Immature natural killer cell (primary cell): Measurements from ENCODE around the gene CNTN5. TPM values are rescaled to one million over a fixed set of nuclear protein-coding genes. Genes with fewer than 3 reads are reported as not detected.

ENCODE experiments used
- DNase-seq, 3 donors: peaks; one replicate each; pipeline ENCODE4 v3.0.0; 2022; ENCODE audit warnings: mixed read lengths in 1 of 3
- H3K27ac Mint-ChIP-seq, 6 donors: one replicate each; pipeline ENCODE4 v1.8.0; 2020; ENCODE audit warnings: mixed read lengths in 6 of 6, mild to moderate bottlenecking in 5 of 6, inconsistent platforms in 4 of 6, moderate library complexity in 3 of 6
- H3K27me3 Mint-ChIP-seq, 3 donors: one replicate each; pipeline ENCODE4 v1.8.0; 2020 to 2021; ENCODE audit warnings: low read depth in 3 of 3, mild to moderate bottlenecking in 3 of 3, mixed read lengths in 3 of 3, moderate library complexity in 3 of 3, inconsistent platforms in 1 of 3
- H3K36me3 Mint-ChIP-seq, 3 donors: one replicate each; pipeline ENCODE4 v1.8.0; 2020; ENCODE audit warnings: mixed read lengths in 3 of 3, inconsistent platforms in 2 of 3, mild to moderate bottlenecking in 2 of 3
- H3K4me1 Mint-ChIP-seq, 2 donors: one replicate each; pipeline ENCODE4 v1.8.0; 2020; ENCODE audit warnings: inconsistent platforms in 2 of 2, mild to moderate bottlenecking in 2 of 2, mixed read lengths in 2 of 2, moderate library complexity in 1 of 2
- H3K4me3 Mint-ChIP-seq, 5 donors: one replicate each; pipeline ENCODE4 v1.8.0; 2020; ENCODE audit warnings: mild to moderate bottlenecking in 5 of 5, mixed read lengths in 5 of 5, inconsistent platforms in 3 of 5, moderate library complexity in 3 of 5
- H3K9me3 Mint-ChIP-seq, 6 donors: one replicate each; pipeline ENCODE4 v1.8.0; 2020; ENCODE audit warnings: mild to moderate bottlenecking in 6 of 6, mixed read lengths in 6 of 6, inconsistent platforms in 4 of 6, moderate library complexity in 3 of 6
- polyA plus RNA-seq, 3 donors: library from polyadenylated mRNA; unstranded; fragments of 300-500 nt; fragmentation: Illumina TruSeq; gene quantifications; one replicate each; pipeline ENCODE4 v1.2.3, GENCODE V29; 2021

CNTN5 gene
- not detected for polyA plus RNA-seq

DNA sequence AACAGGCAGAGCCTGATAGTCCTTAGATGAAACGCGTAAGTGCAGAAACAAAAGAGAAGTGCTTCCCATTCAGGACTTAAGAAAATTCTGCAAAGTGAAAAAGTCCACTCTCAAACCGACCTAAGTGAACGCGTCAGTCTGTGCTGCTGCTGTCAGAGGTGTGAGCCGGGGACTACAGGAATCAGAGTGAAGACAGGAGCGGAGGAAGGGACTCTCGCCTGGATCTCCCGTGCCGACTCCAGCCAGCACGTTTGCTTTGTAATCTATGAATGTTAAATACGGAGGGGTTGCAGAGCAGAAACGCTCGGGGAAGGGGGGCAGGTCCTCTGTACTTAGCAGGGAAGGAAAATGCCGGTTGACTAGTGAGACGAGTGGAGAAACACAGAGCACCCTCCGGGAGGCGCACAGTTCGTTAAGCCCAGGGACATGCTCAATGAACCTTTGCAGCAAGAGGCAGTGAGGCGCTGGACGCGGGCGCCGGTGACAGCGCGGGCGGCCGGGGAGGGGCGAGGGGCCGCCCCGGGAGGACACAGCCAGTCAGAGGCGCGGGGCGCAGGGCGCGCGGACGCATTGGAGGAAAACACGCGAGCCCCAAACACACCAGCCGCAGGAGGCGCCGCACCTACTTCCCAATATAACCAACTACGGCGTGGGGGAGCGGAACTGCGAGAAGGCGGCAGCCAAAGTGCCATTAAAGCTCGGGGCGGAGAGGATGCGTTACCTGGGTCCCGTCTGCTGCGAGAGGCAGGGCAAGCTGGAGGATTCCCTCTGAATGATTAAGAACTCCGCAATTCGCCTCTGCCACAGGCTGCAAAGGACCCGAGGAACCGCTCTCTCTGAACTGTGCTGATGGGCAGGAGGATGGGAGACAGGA, at the start of gene CNTN5:
Gene CNTN5 (plus strand): TSS at position 598 of the 874 bp plus-strand sequence.
- Mint-ChIP-seq H3K27ac (no peak within 1 kb of the TSS), H3K4me3 (peak within 1 kb of the TSS; percentile 8 to 70 (median 33)), H3K27me3 (peaks cover 3 to 6% (median 5%) of the 10 kb centered on the region in 3 donors), H3K4me1 (peaks cover 0 to 5% of the 10 kb centered on the region in 2 donors), H3K9me3 (peaks cover 4 to 22% (median 10%) of the 10 kb centered on the region in 6 donors), H3K36me3 (no peaks in the 10 kb centered on the region)
- no peak for DNase-seq

DNA sequence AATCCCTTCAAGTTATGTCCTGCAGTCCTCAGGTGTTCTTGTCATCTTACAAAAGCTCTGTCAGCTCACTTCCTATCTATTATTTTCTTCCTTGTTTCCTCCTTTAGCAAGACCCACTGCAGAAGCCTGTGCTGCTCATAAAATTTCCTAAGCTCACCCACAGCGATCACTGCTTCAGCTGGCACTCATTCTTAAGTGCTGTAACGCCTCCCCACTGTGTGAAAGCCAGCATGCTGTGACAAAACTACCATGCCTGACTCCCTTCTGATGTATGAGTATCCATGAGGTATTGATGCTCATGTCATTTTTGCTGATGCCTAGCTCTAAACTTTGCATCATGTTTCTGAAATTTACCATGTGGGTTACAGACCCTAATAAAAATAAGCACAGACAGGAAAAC, 41.5 kb upstream of the CNTN5 start:
- Mint-ChIP-seq H3K27me3 (peaks cover 0 to under 1% (median 0%) of the 10 kb centered on the region in 3 donors), H3K36me3 (no peaks in the 10 kb centered on the region), H3K4me3 (no peak overlapping the region), H3K4me1 (no peaks in the 10 kb centered on the region), H3K9me3 (peaks cover 3 to 59% (median 35%) of the 10 kb centered on the region in 6 donors), H3K27ac (no peak overlapping the region)
- DNase-seq = no peak

DNA sequence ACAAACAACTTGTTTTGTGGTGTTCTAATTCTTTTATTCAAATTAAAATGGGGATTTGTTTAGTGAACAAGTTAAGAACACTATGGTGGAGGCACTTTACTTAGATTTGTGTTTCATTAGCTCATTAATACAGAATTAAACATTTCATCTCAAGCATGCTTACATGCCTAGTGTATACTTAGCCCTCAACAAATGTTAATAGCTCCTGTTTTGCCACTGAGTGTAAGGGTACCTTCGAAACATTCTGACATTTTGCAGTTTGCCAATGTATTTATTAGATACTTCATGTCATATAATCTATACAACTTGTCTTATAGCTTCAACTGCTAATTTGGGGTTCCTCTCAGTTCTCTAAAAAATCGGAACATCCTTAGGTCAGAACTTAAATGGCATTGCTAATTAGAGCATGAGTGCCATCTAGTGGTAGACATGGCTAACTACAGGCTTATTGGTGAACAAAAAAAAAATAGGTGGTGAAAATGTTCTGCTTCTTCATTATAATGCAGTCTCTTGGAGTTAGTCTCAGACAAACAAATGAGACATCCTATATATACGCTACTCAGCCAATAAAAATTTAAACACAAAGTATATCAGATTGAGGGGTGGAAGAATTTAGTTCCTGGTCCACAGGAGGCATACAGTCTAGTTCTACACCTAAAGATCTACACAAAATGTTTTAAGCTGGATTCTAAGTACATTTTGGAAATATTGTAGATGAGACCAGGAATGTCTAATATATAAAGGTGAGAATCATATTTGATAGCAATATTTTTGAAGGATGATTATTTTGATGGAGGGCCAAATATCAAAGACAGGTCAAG, 4.9 kb upstream of the CNTN5 start:
- peaks cover 0 to 6% (median 5%) of the 10 kb centered on the region in 3 donors for H3K27me3 Mint-ChIP-seq
- H3K9me3 Mint-ChIP-seq = peaks cover 4 to 20% (median 7%) of the 10 kb centered on the region in 6 donors
- peak; percentile 3 to 6 (median 4) for DNase-seq
- no peaks in the 10 kb centered on the region for H3K36me3 Mint-ChIP-seq
- H3K4me1 Mint-ChIP-seq = peaks cover 0 to 5% of the 10 kb centered on the region in 2 donors
- H3K4me3 Mint-ChIP-seq = no peak overlapping the region
- no peak overlapping the region for H3K27ac Mint-ChIP-seq

DNA sequence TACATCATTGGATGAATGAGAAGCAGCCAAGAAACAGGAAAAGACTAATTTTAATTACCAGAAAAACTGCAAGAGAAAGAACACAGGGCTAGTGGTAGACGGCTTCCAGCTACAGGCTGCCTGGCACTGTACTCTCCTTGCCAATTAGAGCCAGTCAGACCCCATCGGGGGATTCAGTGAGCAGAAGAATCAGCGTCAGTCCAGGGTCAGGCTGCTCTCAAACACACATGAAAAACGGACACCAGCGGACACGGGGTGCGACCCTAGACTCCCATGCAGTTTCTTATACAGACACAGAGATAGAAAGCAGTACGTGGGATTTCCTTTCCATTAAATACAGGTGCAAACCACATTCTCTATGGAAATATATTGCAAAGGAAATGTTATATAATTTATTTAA, 1.1 kb upstream of the CNTN5 start:
- DNase-seq = no peak
- Mint-ChIP-seq H3K4me3 (peak overlapping the region in 1 of 5 donors; percentile 51), H3K27ac (no peak overlapping the region), H3K36me3 (no peaks in the 10 kb centered on the region), H3K9me3 (peaks cover 4 to 24% (median 9%) of the 10 kb centered on the region in 6 donors), H3K27me3 (peaks cover 3 to 6% (median 5%) of the 10 kb centered on the region in 3 donors), H3K4me1 (peaks cover 0 to 5% of the 10 kb centered on the region in 2 donors)

DNA sequence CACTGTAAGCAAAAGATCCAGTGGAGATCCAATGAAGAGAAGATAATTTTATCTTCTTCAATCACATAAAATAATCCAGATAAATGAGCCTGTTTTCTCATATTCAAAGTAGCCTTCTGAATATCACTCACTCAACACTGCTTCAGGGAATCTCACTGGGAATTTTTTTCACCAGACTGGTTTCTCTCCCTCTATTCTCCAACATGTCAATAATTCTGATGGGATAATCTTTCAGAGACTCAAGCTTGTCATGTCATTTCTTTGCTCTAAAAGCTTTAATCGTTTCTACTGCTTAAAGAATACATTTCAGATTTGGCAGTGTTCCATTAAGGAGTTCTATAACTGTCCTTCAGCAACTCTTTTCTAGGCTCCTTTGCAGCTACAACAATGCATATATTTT, 16.3 kb downstream of the CNTN5 start:
- H3K36me3 Mint-ChIP-seq = no peaks in the 10 kb centered on the region
- H3K9me3 Mint-ChIP-seq = peaks cover 4 to 21% (median 19%) of the 10 kb centered on the region in 6 donors
- no peaks in the 10 kb centered on the region for H3K4me1 Mint-ChIP-seq
- no peak overlapping the region for H3K27ac Mint-ChIP-seq
- DNase-seq = no peak
- no peaks in the 10 kb centered on the region for H3K27me3 Mint-ChIP-seq
- no peak overlapping the region for H3K4me3 Mint-ChIP-seq

DNA sequence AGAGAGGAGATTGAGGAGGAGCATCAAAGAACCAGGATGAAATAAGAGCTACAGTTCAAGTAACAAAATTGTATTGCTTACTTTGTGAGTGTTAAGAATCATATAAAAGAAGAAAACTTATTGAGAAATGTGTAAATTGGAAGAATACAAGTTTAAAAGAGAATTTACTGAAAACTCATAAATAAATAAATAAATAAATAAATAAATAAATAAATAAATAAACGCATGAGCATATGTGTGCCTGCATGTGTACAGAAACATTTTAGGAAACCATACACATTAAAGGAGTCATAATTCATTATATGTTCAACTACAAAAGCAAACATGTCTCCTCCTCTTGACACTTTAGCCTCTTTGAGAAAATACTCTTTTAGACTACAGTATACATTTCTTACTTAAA, 42.6 kb downstream of the CNTN5 start:
- no peak overlapping the region for H3K27ac Mint-ChIP-seq
- H3K4me1 Mint-ChIP-seq = no peaks in the 10 kb centered on the region
- H3K9me3 Mint-ChIP-seq = peaks cover 6 to 51% (median 25%) of the 10 kb centered on the region in 6 donors
- DNase-seq = no peak
- H3K36me3 Mint-ChIP-seq = peaks cover 0 to 3% (median 0%) of the 10 kb centered on the region in 3 donors
- H3K4me3 Mint-ChIP-seq = no peak overlapping the region
- no peaks in the 10 kb centered on the region for H3K27me3 Mint-ChIP-seq

DNA sequence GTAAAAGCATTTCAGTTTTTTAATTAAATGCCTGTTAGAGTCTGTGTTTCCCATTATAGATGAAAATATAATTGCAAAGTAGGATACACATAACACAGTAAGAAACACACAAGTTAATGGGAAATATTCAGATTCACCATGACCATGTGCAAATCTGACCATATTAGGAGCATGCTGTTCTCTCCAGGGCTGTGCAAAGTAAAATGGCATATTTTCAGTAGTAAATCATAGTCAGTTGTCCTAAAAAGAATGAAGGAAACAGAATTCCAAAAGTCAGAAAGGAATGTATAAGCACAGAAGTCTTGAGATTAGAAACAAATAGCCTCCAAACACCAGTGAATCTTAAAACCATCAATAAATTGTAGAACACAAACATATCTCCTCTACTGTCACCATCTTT, 44.4 kb downstream of the CNTN5 start:
- H3K4me3 Mint-ChIP-seq = no peak overlapping the region

DNA sequence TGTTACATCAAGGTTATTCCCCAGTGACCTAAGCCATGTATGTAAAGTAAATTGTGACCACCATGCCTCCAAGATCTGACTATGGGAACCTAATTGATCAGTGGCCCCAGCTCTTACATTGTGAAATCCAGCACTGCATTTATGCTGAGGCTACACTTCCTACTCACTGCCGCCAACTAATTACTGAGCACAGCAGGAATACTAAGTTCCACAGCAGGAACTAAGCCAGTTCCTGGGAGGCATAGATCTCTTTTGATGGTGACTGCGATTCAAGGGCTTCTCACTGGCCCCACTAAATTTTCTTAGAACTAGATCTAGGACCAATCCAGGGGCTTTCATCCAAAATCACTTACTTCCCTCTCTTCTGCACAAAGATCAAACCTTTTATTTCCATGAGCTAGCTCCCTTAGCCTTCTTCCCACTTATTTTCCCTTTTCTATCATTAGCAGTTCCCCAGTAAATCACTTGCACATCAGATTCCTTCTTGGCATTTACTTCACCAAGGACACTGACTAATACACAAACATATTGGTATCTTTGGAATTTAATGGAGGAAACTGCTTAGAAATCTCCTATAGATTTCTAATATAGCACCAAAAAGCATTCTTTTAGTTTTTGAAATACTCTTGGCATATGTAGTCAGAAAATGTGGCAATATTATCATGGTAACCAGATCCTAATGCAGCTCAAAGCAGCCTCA, 46.0 kb downstream of the CNTN5 start:
- H3K36me3 Mint-ChIP-seq = peaks cover 0 to 3% (median 0%) of the 10 kb centered on the region in 3 donors
- H3K9me3 Mint-ChIP-seq = peaks cover 1 to 33% (median 14%) of the 10 kb centered on the region in 6 donors
- no peaks in the 10 kb centered on the region for H3K27me3 Mint-ChIP-seq

More for the DNA sequence above, 44.4 kb downstream of the CNTN5 start:
- Mint-ChIP-seq H3K4me1 (peaks cover 0 to 1% of the 10 kb centered on the region in 2 donors), H3K36me3 (peaks cover 0 to 3% (median 0%) of the 10 kb centered on the region in 3 donors), H3K9me3 (peaks cover 6 to 46% (median 23%) of the 10 kb centered on the region in 6 donors), H3K27me3 (no peaks in the 10 kb centered on the region), H3K27ac (no peak overlapping the region)
- no peak for DNase-seq

DNA sequence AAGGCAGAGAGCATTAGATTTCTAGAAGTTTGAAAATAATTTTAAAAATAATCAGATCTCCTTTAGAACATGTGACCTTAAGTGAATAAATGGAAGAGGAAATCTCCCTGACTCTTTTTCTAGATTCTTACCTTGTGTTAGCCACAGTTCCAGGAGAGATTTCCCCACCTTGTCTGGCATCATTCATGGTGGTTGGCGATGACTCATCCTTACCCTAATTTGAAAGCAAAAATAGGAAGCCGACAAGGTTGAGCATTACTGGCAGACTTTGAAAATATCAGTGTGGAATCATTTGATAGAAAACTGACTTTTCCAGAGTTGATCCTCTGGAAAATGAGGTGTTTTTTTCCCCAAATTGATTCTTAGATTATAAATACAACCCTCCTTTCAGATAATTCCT, 48.1 kb downstream of the CNTN5 start:
- H3K27me3 Mint-ChIP-seq = no peaks in the 10 kb centered on the region
- H3K4me3 Mint-ChIP-seq = no peak overlapping the region
- H3K36me3 Mint-ChIP-seq = no peaks in the 10 kb centered on the region
- H3K9me3 Mint-ChIP-seq = peaks cover 1 to 29% (median 11%) of the 10 kb centered on the region in 6 donors
- H3K4me1 Mint-ChIP-seq = peaks cover 0 to 11% of the 10 kb centered on the region in 2 donors
- no peak for DNase-seq
- H3K27ac Mint-ChIP-seq = no peak overlapping the region

More for the DNA sequence above, 46.0 kb downstream of the CNTN5 start:
- no peak overlapping the region for H3K4me3 Mint-ChIP-seq
- H3K4me1 Mint-ChIP-seq = peaks cover 0 to 11% of the 10 kb centered on the region in 2 donors
- DNase-seq = no peak
- no peak overlapping the region for H3K27ac Mint-ChIP-seq

DNA sequence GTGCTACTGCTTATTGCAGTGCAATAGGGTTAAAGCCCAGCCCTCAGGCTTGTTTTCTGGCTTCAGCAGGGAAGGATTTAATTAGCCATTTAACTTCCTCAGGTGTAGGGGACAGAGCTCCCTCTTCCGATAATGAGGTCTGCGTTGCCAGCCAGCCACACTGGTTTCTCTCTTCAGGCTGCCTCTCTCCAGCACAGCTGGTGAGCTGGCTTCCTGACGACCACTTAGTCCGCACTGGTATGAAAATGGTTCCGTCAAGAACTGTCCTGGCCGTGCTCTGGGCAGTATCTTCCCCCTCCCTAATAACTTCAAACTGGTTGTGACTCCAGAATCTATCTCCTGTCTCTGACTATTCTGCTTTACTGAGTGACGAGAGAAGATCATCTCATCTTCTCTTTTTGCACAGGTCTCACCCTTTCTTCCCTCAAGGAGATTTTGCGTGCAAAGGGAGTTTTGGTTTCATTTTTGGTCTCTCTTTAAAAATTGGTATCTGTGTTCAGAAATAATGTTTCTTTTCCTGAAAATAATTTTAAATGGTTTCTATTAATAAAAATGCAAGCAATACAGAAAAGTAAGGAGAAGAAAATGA, 49.2 kb downstream of the CNTN5 start:
- H3K9me3 Mint-ChIP-seq = peaks cover 1 to 29% (median 12%) of the 10 kb centered on the region in 6 donors
- H3K27ac Mint-ChIP-seq = peak overlapping the region in 1 of 6 donors; percentile 15
- H3K27me3 Mint-ChIP-seq = no peaks in the 10 kb centered on the region
- H3K4me3 Mint-ChIP-seq = peak overlapping the region; percentile 48 to 83 (median 76)
- H3K4me1 Mint-ChIP-seq = peaks cover 0 to 11% of the 10 kb centered on the region in 2 donors
- H3K36me3 Mint-ChIP-seq = no peaks in the 10 kb centered on the region
- DNase-seq = peak in 1 of 3 donors; percentile 0

DNA sequence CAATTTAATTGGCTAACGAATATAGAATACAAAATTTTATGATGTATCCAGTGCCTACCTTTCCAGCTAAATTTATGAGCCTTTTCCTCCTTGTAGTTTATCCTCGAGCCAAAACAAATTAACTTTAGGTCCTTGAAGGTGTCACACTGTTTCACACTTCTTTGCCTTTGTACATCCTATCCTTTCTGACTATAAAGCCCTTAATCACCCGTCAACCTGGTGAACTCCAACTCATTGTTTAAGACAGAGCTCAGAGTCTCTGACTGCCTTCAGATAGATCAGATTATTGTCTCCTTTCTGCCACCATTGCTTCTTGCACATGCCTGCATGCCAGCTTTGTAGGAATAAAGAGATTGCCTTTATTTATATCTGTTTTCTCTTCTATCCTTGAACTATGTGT, 58.8 kb downstream of the CNTN5 start:
- Mint-ChIP-seq H3K27ac (no peak overlapping the region), H3K36me3 (peaks cover 0 to 4% (median 0%) of the 10 kb centered on the region in 3 donors), H3K4me1 (no peaks in the 10 kb centered on the region), H3K4me3 (no peak overlapping the region), H3K9me3 (peaks cover 5 to 40% (median 16%) of the 10 kb centered on the region in 6 donors), H3K27me3 (no peaks in the 10 kb centered on the region)
- DNase-seq = no peak

DNA sequence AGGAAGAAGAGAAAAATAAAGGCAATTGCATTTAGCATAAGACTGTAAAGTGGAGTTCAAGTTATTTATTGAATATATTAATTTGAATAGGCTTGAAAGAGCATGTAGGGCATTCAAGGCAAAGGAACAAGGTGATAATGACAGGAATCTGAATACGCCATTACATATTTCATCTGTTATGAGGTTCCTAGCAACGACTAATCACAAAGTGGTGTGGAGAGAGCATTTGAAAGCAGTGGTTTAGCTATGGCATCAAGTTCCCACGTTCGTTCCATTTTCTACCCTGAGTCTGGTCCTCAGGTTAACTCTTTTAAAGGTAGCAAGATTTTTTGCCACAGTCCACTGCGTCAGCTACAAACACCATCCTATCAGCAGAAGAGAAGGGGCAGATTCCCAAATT, 59.4 kb downstream of the CNTN5 start:
- DNase-seq = no peak
- H3K4me1 Mint-ChIP-seq = no peaks in the 10 kb centered on the region
- no peak overlapping the region for H3K4me3 Mint-ChIP-seq
- peaks cover 0 to 4% (median 0%) of the 10 kb centered on the region in 3 donors for H3K36me3 Mint-ChIP-seq
- H3K27me3 Mint-ChIP-seq = no peaks in the 10 kb centered on the region
- H3K27ac Mint-ChIP-seq = no peak overlapping the region
- H3K9me3 Mint-ChIP-seq = peaks cover 5 to 40% (median 17%) of the 10 kb centered on the region in 6 donors

DNA sequence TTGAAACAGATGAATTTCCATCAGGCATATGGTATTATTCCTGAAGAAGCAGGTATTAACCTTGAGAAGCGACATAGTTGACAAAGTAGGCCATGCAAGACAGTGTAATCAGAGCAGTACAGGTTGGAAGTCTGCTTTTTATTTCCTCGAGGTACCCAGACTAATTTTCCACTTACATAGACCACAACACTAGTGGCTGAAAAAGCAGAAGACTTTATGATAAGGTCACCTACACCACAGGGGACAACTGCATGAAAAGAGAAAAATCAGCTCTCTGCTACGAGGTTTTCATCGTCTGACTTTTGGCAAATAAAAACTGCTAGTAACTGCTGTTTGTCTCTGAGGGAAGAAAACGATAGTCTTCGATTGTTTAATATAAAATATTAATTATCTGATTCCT, 77.5 kb downstream of the CNTN5 start:
- Mint-ChIP-seq H3K4me3 (no peak overlapping the region), H3K27me3 (peaks cover 0 to 2% (median 2%) of the 10 kb centered on the region in 3 donors), H3K4me1 (no peaks in the 10 kb centered on the region), H3K36me3 (no peaks in the 10 kb centered on the region), H3K27ac (no peak overlapping the region), H3K9me3 (peaks cover 5 to 43% (median 15%) of the 10 kb centered on the region in 6 donors)
- DNase-seq = no peak
